NB4 (cell line): ENCODE data around the gene GCK.

Experiments
- MYC ChIP-seq: IDR thresholded peaks from 2 replicates; pipeline ENCODE4 v1.6.1; 2011; ENCODE audit warnings: low read depth, low read length
- POLR2A ChIP-seq: IDR thresholded peaks from 2 replicates; pipeline ENCODE4 v1.6.1; 2011; ENCODE audit warnings: mild to moderate bottlenecking; ENCODE audit not compliant: insufficient read length; ENCODE audit errors: extremely low read depth
- TF ChIP-seq, protein P1 (sequence below): IDR thresholded peaks from one replicate; pipeline ENCODE4 v1.5.1; 2012; ENCODE audit warnings: low read depth, low read length
- TF ChIP-seq, protein P2 (sequence below): IDR thresholded peaks from 2 replicates; pipeline ENCODE4 v1.6.1; 2011; ENCODE audit warnings: low read depth, low read length

DNA sequence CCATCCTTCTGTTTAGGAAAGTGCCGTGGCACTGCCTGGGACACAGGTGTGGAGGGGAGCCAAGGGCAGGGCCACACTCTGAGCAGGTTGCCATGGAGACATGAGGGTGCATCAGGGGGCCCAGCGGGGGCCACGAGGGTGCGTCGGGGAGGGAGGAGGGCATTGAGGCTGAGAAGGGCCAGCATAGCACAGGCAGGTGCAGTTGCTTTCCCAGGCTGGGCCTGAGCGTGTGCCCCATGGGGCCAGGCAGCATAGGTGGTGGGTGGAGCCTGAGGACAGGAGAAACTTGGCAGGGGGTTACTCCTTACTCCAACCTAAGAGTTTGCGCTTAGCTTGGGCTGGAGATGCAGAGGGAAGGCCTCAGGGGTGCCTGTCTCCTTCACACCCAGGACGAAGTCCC, 26.8 kb upstream of the GCK start:
- TF ChIP-seq, protein P1, sequence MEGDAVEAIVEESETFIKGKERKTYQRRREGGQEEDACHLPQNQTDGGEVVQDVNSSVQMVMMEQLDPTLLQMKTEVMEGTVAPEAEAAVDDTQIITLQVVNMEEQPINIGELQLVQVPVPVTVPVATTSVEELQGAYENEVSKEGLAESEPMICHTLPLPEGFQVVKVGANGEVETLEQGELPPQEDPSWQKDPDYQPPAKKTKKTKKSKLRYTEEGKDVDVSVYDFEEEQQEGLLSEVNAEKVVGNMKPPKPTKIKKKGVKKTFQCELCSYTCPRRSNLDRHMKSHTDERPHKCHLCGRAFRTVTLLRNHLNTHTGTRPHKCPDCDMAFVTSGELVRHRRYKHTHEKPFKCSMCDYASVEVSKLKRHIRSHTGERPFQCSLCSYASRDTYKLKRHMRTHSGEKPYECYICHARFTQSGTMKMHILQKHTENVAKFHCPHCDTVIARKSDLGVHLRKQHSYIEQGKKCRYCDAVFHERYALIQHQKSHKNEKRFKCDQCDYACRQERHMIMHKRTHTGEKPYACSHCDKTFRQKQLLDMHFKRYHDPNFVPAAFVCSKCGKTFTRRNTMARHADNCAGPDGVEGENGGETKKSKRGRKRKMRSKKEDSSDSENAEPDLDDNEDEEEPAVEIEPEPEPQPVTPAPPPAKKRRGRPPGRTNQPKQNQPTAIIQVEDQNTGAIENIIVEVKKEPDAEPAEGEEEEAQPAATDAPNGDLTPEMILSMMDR = no peak
- TF ChIP-seq POLR2A = no peak
- TF ChIP-seq, protein P2, sequence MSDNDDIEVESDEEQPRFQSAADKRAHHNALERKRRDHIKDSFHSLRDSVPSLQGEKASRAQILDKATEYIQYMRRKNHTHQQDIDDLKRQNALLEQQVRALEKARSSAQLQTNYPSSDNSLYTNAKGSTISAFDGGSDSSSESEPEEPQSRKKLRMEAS = no peak
- no peak for TF ChIP-seq MYC
